HEK293T (cell line): Measurements from ENCODE around the gene ACTN4.

ENCODE experiments used
- ARNT ChIP-seq: fragments of 450-650 bp; IDR thresholded peaks from 2 replicates; pipeline ENCODE4 v1.6.1; 2017; ENCODE audit warnings: mild to moderate bottlenecking
- BHLHE40 ChIP-seq: fragments of 450-650 bp; IDR thresholded peaks from 2 replicates; pipeline ENCODE4 v1.6.1; 2016; ENCODE audit warnings: mild to moderate bottlenecking, moderate library complexity, borderline replicate concordance
- ELF4 ChIP-seq: fragments of 450-650 bp; IDR thresholded peaks from 2 replicates; pipeline ENCODE4 v1.6.1; 2017; ENCODE audit warnings: antibody characterized with exemption
- FOXM1 ChIP-seq: fragments of 450-650 bp; IDR thresholded peaks from 2 replicates; pipeline ENCODE4 v1.6.1; 2017; ENCODE audit warnings: mild to moderate bottlenecking, borderline replicate concordance
- SP1 ChIP-seq: fragments of 450-650 bp; IDR thresholded peaks from 2 replicates; pipeline ENCODE4 v1.6.1; 2017
- SUZ12 ChIP-seq: fragments of 450-650 bp; IDR thresholded peaks from 2 replicates; pipeline ENCODE4 v1.6.1; 2016; ENCODE audit warnings: mild to moderate bottlenecking
- TARDBP ChIP-seq: fragments of 450-650 bp; IDR thresholded peaks from 2 replicates; pipeline ENCODE4 v1.6.1; 2016
- ZNF384 ChIP-seq: fragments of 450-650 bp; IDR thresholded peaks from 2 replicates; pipeline ENCODE4 v1.6.1; 2016

- TF ChIP-seq TARDBP, result no peak
- no peak for TF ChIP-seq ELF4
- no peak for TF ChIP-seq ARNT
- no peak for TF ChIP-seq SP1
- no peak for TF ChIP-seq FOXM1
- no peak for TF ChIP-seq SUZ12
- no peak for TF ChIP-seq ZNF384
- TF ChIP-seq BHLHE40, result no peak
Observed at GRCh38 chr19:38690146-38690545, 42.7 kb downstream of the ACTN4 start.
